GM18507 (cell line): ENCODE measurements around the gene SLC12A8.
A peak's percentile ranks its signal among the peaks of the same experiment; 100 is the strongest.
"Not testable (repeated sequence)": the region's sequence is repeated elsewhere in the genome, so short reads cannot be mapped to it uniquely, and the experiment has no call there.

Experiments used
- DNase-seq: peaks from one replicate; pipeline ENCODE4 v3.0.0; 2011; ENCODE audit warnings: low read depth; ENCODE audit not compliant: insufficient read length; ENCODE audit errors: extremely low spot score
- FAIRE-seq: peaks from 2 replicates; lab custom pipeline; 2011; peaks lifted over from hg19 to GRCh38; lab: Jason Lieb, UNC

The SLC12A8 gene

DNA sequence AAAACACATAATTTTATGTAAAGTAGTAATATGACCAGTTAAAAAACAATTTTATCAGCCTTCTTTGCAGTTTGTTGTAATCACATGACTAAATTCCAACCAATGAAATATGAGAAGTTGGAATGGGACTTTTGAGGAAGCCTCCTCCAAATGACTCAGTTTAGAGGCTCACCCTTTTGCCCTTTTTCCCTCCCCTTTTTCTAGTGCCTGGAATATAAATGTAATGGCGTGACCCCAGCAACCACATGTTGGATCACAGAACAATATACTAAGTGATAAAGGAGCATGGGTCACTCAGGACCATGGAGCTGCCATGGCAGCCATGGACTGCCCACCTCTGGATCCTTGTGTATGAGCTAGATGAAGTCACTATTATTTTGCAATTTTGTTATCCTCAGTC lies 107.9 kb downstream of the SLC12A8 start:
- peak; percentile 67 for FAIRE-seq

GRCh38 chr3:125103406-125103805 lies 109.1 kb downstream of the SLC12A8 start:
- DNase-seq (no peak), FAIRE-seq (no peak)

More for the DNA sequence above, 107.9 kb downstream of the SLC12A8 start:
- no peak for DNase-seq

DNA sequence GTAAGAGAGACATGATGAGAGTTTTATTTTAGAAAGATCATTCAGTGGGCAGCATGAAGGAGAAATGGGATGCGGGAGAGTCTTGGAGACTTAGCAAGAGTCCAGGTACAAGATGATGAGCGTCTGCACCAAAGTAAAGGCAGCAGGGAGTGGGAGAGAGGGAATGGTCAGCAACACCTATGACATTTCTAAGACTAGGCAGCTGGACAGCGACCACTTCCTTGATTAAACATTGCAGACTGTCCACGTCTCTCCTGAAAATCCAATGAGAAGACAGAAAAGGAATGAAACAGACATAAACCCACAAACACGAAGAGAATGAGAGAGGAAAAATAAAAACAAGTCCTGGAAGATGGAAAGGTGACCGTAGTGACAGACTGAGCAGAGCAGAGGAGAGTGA lies 110.1 kb downstream of the SLC12A8 start:
- FAIRE-seq (no peak), DNase-seq (no peak)

- DNase-seq (no peak), FAIRE-seq (no peak)
These were observed 113.8 kb downstream of the SLC12A8 start for GRCh38 chr3:125098611-125099291.

DNA sequence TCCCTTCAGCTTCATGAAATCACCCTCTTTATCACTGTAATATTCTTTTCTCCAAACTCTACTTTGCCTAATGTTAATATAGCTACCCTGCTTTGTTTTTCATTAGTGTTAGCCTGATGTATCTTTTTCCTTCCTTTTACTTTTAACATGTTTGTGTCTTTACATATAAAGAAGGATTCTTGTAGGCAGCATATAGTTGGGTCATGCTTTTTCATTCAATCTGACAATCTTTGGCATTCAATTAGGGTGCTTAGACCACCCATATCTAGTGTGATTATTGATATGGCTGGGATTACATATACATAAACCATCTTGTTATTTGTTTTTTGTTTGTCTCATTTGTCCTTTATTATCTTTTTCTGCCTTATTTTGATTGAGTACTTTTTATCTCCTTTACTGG lies 121.9 kb downstream of the SLC12A8 start:
- no peak for DNase-seq
- FAIRE-seq = no peak

DNA sequence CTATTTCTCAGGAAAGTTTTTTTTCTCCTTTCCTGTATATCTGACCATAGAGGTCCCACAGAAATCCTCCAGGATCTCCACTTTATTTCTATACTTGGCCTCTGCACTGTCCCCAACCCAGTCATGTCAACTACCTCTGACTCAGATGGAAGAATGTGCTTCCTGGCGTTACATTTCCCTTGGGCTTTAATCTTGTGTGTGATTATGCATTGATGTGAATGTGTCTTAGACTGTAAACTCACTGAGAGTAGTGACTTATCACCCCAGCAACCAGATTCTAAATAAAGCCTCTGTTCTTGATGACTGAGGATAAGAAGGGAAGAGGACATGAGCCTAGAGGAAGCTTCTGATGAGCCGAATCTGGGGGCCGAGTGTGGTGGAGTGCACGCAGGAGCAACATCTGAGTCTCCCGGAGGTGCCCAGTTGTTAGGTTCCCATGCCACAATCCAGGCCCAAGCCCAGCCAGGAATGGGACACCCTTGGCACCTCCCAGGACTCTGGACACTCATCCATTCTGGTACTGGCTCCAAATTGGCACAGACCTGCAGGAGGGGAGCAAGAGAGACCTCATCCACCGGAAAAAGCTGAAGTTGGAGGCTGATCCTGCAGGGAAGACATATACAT lies 124.7 kb downstream of the SLC12A8 start:
- FAIRE-seq (no peak), DNase-seq (no peak)

GRCh38 chr3:125085166-125085565 lies 127.4 kb downstream of the SLC12A8 start:
- no peak for DNase-seq
- peak; percentile 5 for FAIRE-seq

DNA sequence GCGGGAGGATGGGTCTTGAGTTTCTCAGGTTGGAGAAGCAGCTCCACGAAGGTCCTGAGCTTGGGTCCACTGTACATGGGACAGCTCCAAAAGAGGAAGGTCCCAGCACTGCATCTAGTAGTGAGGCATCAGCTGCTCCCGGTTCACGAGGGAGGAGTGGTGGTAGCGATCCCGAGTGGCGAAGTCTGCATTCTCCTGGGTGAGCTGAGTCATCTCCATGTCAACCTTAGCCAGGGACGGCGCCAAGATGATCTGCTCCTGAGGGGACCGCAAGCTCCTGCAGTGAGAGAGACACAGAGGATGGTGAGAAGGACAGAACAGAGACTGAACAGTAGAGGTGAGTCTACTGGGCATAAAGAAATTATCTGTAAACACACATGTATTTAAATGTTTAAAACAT lies 128.8 kb downstream of the SLC12A8 start:
- FAIRE-seq = no peak

DNA sequence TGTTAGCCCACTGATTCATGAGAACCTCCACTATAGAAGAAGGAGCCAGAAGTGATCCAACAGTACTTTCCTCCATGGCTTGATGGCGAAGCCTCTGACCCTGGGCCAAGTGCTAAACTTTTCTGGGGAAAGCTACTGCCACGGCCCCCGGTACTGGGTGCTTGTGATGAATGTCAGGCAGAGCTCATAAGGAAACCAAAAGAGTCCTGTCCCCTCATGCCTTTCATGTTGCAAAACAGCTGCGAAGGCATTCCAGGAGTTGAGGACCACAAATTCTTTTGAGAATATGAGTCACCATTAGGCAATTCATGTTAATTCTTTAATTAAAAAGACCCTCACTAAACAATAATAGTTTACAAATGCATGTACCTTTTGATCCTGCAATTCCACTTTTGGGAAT lies 130.2 kb downstream of the SLC12A8 start:
- not testable (repeated sequence) for FAIRE-seq, DNase-seq

More for the DNA sequence above, 128.8 kb downstream of the SLC12A8 start:
- no peak for DNase-seq

DNA sequence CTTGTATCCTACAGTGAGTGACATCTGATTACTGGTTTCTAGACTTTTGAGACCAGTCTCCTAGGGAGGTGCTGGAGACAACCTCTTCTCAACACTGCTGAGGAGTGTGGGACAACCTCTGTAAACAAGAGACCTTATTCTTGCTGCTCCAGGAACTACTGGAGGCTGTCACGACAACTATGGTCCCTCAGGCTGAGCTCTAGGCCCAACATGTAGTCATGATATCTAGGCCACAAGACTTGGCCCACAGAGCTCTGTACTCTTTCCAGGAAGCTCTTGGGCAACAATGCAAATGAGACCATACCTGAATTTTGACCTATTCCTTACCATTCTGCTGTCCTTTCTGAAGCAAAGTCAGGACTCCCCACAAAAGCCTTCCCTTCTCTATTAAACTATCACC lies 132.5 kb downstream of the SLC12A8 start:
- FAIRE-seq (no peak), DNase-seq (no peak)

DNA sequence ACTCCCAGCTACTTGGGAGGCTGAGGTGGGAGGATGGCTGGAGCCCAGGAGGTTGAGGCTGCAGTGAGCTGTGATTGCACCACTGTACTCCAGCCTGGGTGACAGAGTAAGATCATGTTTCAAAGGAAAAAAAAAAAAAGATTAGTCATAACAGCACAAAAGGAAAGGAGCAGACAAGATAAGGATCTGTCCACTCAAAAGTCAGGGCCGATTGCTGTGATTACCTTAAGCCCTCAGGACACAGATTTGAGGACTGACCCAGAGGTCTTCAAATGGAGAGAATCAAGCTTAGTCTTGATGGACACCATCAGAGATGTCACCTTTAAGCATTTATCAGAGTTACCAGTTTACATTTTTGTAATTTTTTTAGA lies 132.9 kb downstream of the SLC12A8 start:
- DNase-seq (no peak), FAIRE-seq (no peak)

DNA sequence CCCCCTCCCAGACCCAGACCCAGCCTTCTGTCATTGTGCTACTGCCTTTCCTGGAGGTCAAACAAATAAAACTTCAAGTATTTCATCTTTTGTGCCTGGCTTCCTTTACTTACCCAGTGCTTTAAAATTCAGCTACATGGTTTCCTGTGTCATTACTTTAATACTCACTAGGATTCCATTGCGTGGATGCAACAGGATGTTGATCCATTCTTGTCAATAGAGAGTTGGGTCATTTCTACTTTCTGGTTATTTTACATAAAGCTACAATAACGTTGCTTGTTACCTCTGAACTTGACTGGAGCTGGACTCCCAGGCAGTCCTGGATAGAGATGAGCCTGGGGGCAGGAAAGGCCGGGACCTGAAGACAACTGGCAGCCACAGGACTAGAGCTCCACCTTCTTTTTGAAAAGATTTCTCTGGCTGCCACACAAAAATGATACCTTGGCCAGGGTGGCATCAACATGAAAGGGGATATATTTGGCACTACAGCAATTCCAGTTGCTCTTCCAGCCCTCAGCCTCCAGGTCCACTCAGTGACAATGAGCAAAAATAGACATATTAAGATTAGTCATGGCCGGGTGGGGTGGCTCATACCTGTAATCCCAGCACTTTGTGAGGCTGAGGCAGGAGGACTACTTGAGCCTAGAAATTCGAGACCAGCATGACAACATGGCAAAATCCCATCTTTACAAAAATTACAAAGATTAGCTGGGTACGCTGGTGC lies 133.4 kb downstream of the SLC12A8 start:
- FAIRE-seq (no peak), DNase-seq (no peak)

DNA sequence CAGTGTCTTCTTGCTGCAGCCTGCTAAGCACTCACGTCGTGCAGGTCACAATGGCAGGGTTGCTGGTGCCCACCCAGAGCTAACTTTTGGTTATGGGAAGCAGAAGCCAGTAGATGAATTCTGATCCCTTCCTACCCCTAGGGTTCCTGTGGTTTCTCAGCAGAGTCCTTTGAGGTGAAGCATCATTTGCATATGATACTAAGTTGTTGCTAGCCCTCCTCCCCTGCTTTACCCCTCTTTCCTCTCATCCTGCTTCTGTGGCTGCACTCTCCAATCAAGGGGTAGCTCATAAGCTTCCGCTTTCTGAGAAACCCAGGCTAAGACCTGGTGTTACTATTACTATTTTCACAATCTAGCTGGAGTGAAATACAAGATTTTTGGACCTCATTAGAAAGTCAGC lies 134.7 kb downstream of the SLC12A8 start:
- FAIRE-seq = peak; percentile 56
- no peak for DNase-seq

GRCh38 chr3:125076464-125076863 lies 136.1 kb downstream of the SLC12A8 start:
- FAIRE-seq (no peak), DNase-seq (no peak)

DNA sequence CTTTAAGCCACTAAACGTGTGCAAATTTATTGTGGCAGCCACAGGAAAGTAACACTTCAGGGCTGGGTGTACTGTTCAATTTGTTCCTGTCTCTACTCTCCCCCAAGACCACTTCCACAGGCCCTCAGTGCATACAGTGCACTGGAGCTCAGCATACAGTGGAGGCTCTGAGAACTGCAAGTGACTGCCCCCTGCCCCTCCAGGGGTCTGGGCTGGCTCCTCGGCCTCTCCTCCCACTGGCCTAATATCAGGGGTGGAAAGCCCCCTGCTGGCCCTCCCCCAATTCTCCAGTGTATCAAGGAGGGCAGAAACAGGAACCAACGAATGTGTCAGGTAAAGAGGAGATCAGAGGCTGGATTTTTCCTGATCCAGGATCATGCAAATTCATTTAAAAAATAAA lies 136.8 kb downstream of the SLC12A8 start:
- DNase-seq = no peak
- FAIRE-seq = no peak

DNA sequence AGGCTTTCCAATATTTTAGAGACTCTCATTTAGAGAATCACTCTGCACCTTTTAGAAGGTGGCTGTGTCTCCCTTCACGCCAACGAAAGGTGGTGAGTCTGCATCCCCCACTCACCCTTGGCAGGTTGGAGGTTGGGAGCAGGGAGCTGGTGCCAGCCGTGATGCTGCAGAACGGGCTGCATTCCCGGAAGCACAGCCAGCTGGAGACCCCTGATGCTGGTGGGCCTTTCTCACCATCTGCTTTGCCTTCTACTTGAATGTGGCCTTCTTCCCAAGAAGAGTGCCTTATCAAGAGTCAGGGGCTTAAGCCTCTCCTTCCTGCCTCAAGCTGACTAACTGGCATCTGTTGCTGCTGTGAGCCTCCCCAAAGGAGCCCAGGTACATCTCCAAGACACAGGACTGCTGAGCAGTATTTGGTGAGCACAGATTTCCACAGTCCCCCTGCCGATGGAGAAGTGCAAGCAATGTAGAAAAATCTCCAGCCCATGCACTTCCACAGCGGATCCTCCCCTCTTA lies 139.1 kb downstream of the SLC12A8 start:
- no peak for FAIRE-seq
- no peak for DNase-seq

- FAIRE-seq (no peak), DNase-seq (no peak)
These were observed 139.7 kb downstream of the SLC12A8 start for GRCh38 chr3:125072749-125073389.

GRCh38 chr3:125072301-125072700 lies 140.2 kb downstream of the SLC12A8 start:
- FAIRE-seq = no peak
- DNase-seq = no peak

GRCh38 chr3:125069968-125070745 lies 142.4 kb downstream of the SLC12A8 start:
- DNase-seq (no peak), FAIRE-seq (no peak)
